ENCODE results near the gene CIROP.

CIROP gene

GRCh38 chr14:23074906-23075305 lies 29.9 kb downstream of the CIROP start:
- no peak for DNase-seq (ENCODE audit: low read depth)
- no peak overlapping the region for H3K4me3 ChIP-seq (ENCODE audit: low read depth, low read length)
- TF ChIP-seq, protein P1, sequence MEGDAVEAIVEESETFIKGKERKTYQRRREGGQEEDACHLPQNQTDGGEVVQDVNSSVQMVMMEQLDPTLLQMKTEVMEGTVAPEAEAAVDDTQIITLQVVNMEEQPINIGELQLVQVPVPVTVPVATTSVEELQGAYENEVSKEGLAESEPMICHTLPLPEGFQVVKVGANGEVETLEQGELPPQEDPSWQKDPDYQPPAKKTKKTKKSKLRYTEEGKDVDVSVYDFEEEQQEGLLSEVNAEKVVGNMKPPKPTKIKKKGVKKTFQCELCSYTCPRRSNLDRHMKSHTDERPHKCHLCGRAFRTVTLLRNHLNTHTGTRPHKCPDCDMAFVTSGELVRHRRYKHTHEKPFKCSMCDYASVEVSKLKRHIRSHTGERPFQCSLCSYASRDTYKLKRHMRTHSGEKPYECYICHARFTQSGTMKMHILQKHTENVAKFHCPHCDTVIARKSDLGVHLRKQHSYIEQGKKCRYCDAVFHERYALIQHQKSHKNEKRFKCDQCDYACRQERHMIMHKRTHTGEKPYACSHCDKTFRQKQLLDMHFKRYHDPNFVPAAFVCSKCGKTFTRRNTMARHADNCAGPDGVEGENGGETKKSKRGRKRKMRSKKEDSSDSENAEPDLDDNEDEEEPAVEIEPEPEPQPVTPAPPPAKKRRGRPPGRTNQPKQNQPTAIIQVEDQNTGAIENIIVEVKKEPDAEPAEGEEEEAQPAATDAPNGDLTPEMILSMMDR (IDR thresholded peaks at IDR 0.05; ENCODE audit: control insufficient read depth, extremely low read depth, insufficient read depth), result no peak

DNA sequence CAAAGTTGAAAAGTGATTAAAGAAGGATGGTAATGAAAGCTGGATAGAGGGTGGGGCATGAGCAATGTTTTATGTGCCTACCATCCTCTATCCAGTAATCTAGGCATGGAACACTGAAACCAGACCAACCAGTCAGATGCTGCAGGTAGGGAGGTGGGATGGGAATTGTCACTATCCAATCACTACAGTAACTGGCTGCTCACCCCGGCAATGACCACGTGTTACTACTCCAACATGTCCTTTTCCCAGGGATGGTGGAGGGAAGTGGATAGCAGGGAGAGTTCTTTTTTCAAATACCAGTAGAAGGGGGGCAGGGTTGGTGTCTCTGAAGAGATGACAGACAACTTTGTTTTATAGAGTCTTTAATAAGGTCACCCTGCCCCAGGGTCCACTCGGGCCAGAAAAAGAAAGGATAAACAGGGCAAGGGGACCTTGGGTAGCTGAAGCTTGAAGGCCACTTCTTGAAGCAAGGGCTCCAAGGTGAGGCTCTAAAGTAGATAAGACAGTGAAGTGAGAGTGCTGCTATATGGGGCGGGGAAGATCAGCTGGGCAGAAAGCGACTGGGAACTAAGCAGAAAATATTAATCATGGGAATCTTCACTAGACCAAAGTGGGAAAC lies 32.8 kb downstream of the CIROP start:
- peak overlapping the region; percentile 85 for H3K4me3 ChIP-seq (ENCODE audit: low read depth, low read length)
- TF ChIP-seq, protein P1 (IDR thresholded peaks at IDR 0.05; ENCODE audit: control insufficient read depth, extremely low read depth, insufficient read depth), result no peak
- DNase-seq (ENCODE audit: low read depth), result peak; percentile 90

- TF ChIP-seq, protein P1 (IDR thresholded peaks at IDR 0.05; ENCODE audit: control insufficient read depth, extremely low read depth, insufficient read depth), result no peak
- peak overlapping the region; percentile 85 for H3K4me3 ChIP-seq (ENCODE audit: low read depth, low read length)
- peak; percentile 81 for DNase-seq (ENCODE audit: low read depth)
Measured at GRCh38 chr14:23071244-23071920, 33.4 kb downstream of the CIROP start.

DNA sequence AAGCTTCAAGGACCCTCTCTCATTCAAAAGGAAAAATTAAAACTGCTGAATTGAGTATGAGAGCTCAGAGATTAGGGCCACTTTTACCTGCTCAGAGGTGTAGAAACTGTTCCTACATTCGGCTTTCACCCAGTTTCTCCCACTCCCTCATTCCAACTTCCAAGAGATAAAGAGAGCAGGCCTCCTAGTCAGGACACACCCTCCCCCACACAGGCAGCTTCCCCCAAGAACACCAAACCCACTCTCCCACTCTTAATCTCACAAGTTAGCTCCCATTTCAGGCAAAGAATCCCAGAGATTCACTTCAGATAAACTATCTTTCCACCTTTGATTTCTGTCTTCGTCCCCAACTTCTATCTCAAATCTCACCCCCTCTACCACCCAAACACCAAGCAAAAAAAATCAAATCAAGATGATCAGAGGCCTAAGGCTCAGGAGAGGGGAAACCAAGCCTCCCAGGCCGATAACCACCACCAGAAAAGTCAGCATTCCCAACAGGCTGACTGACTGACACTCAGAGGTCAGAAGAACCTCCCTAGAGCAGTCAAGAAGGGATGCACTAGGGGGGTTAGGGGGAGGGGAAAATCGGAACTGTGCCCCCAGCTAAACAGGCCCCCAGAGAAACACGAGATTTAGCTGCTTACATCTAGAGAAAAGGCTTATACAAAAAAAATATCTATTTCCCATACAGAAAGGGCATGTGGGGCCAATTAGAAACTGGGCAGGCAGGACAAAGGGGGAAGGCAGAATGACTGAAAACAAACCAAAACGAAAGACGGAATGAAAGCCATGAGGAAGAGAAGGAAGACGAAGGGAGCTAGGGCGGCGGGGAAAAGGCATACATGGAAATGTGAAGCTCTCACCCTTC lies 34.3 kb downstream of the CIROP start:
- peak overlapping the region; percentile 85 for H3K4me3 ChIP-seq (ENCODE audit: low read depth, low read length)
- TF ChIP-seq, protein P1 (IDR thresholded peaks at IDR 0.05; ENCODE audit: control insufficient read depth, extremely low read depth, insufficient read depth), result no peak
- DNase-seq (ENCODE audit: low read depth), result no peak

GRCh38 chr14:23069413-23069806 lies 35.4 kb downstream of the CIROP start:
- H3K4me3 ChIP-seq (ENCODE audit: low read depth, low read length), result no peak overlapping the region
- no peak for DNase-seq (ENCODE audit: low read depth)
- TF ChIP-seq, protein P1 (IDR thresholded peaks at IDR 0.05; ENCODE audit: control insufficient read depth, extremely low read depth, insufficient read depth), result no peak

DNA sequence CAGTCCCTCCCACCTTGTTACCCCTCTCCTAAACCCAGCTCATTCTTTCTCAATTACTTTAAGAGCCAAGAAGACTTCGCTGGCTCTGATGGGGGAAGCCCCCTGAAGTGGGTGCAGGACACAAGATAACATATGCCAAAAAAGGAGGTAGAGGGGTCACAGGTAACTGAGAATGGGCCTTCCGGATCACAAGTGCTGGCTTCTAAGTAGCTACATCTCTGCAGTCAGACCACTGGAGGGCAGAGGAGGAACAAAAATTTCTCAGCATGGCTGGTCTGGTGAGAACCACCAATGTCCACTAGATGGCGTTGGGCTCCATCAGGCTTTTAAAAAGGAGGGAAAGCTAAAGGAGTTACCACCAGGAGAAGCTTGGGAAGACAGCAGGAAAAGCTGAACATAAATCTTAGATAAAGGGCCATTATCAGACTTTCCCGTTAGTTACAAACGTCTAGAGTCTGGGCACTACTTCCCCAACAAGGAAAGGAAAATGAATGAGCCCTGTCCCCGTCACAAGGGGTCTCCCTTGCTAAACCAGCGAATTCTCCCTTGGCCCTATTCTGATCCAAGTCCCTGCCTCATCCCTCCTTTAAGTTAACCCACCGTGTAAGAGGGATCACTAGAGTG lies 35.9 kb downstream of the CIROP start:
- DNase-seq (ENCODE audit: low read depth), result peak; percentile 82
- H3K4me3 ChIP-seq (ENCODE audit: low read depth, low read length), result peak overlapping the region; percentile 21
- TF ChIP-seq, protein P1 (IDR thresholded peaks at IDR 0.05; ENCODE audit: control insufficient read depth, extremely low read depth, insufficient read depth), result peak; percentile 99

Data from LNCaP clone FGC (cell line).